PC-9 (cell line): ENCODE measurements around the gene KCNK17.

Experiments used
- CTCF ChIP-seq: fragments of 200-600 bp; sonication (generic); conservative IDR thresholded peaks from 2 replicates; pipeline ENCODE4 v1.6.1; 2017; ENCODE audit warnings: mixed run types, antibody characterized with exemption, mild to moderate bottlenecking, moderate library complexity
- EZH2 ChIP-seq: fragments of 200-600 bp; sonication (generic); IDR thresholded peaks from 2 replicates; pipeline ENCODE4 v1.8.0; 2017; ENCODE audit warnings: antibody characterized with exemption, low read depth

GRCh38 chr6:39338397-39338796, 24.2 kb upstream of the KCNK17 start:
- TF ChIP-seq CTCF (no peak), EZH2 (no peak)
